Measurements from ENCODE around the gene RHOA. TPM values are rescaled to one million over a fixed set of nuclear protein-coding genes. Genes with fewer than 3 reads are reported as not detected.

The RHOA gene
- total and polyA plus RNA-seq, 2 of the 13 experiments (the other 11 are each of a cell fraction or from before 2014, with no cell fraction given), result 131 to 177 TPM

- TF ChIP-seq GMEB1 (CRISPR knock-in tag; IDR thresholded peaks at IDR 0.05; ENCODE audit: borderline replicate concordance) (peak; percentile 89), SOX5 (CRISPR knock-in tag; IDR thresholded peaks at IDR 0.05; ENCODE audit: borderline replicate concordance) (peak; percentile 60), TBX3 (IDR thresholded peaks at IDR 0.05; ENCODE audit: borderline replicate concordance) (no peak), JDP2 (CRISPR knock-in tag; IDR thresholded peaks at IDR 0.05; ENCODE audit: borderline replicate concordance) (no peak), LBX2 (CRISPR knock-in tag; IDR thresholded peaks at IDR 0.05; ENCODE audit: borderline replicate concordance) (0 out of 2 replicates have a peak, but pooled peaks have one; percentile 70), ZNF691 (CRISPR knock-in tag; IDR thresholded peaks at IDR 0.05; ENCODE audit: borderline replicate concordance, low read depth) (peak; percentile 59; the same call in 1 of the 2 replicates), SIN3B (IDR thresholded peaks at IDR 0.05; ENCODE audit: low read length) (no peak), PHF8 (CRISPR knock-in tag; IDR thresholded peaks at IDR 0.05) (peak; percentile 91), SP2 (CRISPR knock-in tag; IDR thresholded peaks at IDR 0.05) (no peak; the same call in 1 of the 2 replicates), CERS6 (CRISPR knock-in tag; IDR thresholded peaks at IDR 0.05) (no peak), ZBTB44 (CRISPR knock-in tag; IDR thresholded peaks at IDR 0.05) (no peak), RERE (CRISPR knock-in tag; IDR thresholded peaks at IDR 0.05; ENCODE audit: low read depth) (no peak), ATM (IDR thresholded peaks at IDR 0.05; ENCODE audit: borderline replicate concordance) (no peak), NFKBIZ (CRISPR knock-in tag; IDR thresholded peaks at IDR 0.05) (peak; percentile 62; the same call in 1 of the 2 replicates), TAF15 (IDR thresholded peaks at IDR 0.05; ENCODE audit: low read depth, low read length, poor library complexity, severe bottlenecking) (no peak), KLF9 (CRISPR knock-in tag; IDR thresholded peaks at IDR 0.05; ENCODE audit: low read depth) (0 out of 2 replicates have a peak, but pooled peaks have one; percentile 59), ZNF367 (CRISPR knock-in tag; IDR thresholded peaks at IDR 0.05; ENCODE audit: borderline replicate concordance) (no peak; the same call in 1 of the 2 replicates), ZNF446 (CRISPR knock-in tag; IDR thresholded peaks at IDR 0.05) (no peak)
These were observed at the start of gene RHOA, which contains the start of gene TCTA (continued) for GRCh38 chr3:49411968-49412631.
